Body of pancreas (tissue), 4 donors: ENCODE measurements around the gene CERT1. TPM values are rescaled to one million over a fixed set of nuclear protein-coding genes. Genes with fewer than 3 reads are reported as not detected.
"Not testable (repeated sequence)": the region's sequence is repeated elsewhere in the genome, so short reads cannot be mapped to it uniquely, and the experiment has no call there.

Experiments used
- ATAC-seq: fragments of 150-250 bp; one replicate; pipeline ENCODE4 v1.9.1; 2016
- DNase-seq, 4 donors: peaks; one replicate each; pipeline ENCODE4 v3.0.0-alpha.2; 2019
- H3K27ac ChIP-seq, 4 donors: fragments of 200-600 bp; sonication (generic); 1 replicate in 3 of 4; 2 replicates in 1 of 4; pipeline versions ENCODE4 v1.5.1 to v1.6.1; 2016 to 2019; ENCODE audit warnings: mild to moderate bottlenecking in 1 of 4, mixed read lengths in 1 of 4, moderate library complexity in 1 of 4
- H3K27me3 ChIP-seq, 2 donors: fragments of 200-600 bp; sonication (generic); one replicate each; pipeline ENCODE4 v1.6.0; 2016; ENCODE audit warnings: mild to moderate bottlenecking in 1 of 2
- H3K36me3 ChIP-seq, 2 donors: fragments of 200-600 bp; sonication (generic); replicated peaks in 1 of 2; 2 replicates each; pipeline ENCODE4 v1.5.1; 2016; ENCODE audit warnings: low read depth in 2 of 2; ENCODE audit not compliant: insufficient read depth in 1 of 2
- H3K4me1 ChIP-seq: fragments of 200-600 bp; sonication (generic); one replicate; pipeline ENCODE4 v1.6.0; 2016
- H3K4me3 ChIP-seq, 2 donors: fragments of 200-600 bp; sonication (generic); 1 replicate in 1 of 2; 2 replicates in 1 of 2; pipeline ENCODE4 v1.5.1; 2016 to 2019
- H3K9me3 ChIP-seq, 3 donors: fragments of 200-600 bp; sonication (generic); 1 replicate in 2 of 3; 2 replicates in 1 of 3; pipeline ENCODE4 v1.5.1; 2016
- CTCF ChIP-seq, 7 experiments: fragments of 450-650 bp in 4 of 7; fragments of 200-600 bp in 3 of 7; sonication (generic) in 3 of 7; IDR thresholded peaks; one replicate each; pipeline ENCODE4 v1.5.1; 2016 to 2019; ENCODE audit warnings: antibody characterized with exemption in 7 of 7
- POLR2A ChIP-seq, 3 donors: fragments of 450-650 bp; IDR thresholded peaks; one replicate each; pipeline ENCODE4 v1.6.1; 2016; ENCODE audit warnings: antibody characterized with exemption in 3 of 3, mild to moderate bottlenecking in 2 of 3
- WGBS, 2 donors: methylation state at CpG; one replicate each; pipeline ENCODE4 v1.1.5; 2017; 5-methylcytosine and 5-hydroxymethylcytosine counted together
- intact Hi-C: fragments of 100-400 bp; cut with DNase I; formaldehyde crosslinking; loops from one replicate; pipeline ENCODE4 v1.15.1; 2023
- total RNA-seq, 2 donors: library from RNA; depleted of rRNA; stranded (reverse); fragments of >200 nt; gene quantifications; one replicate each; pipeline ENCODE4 v1.1.0, GENCODE V29; 2016

CERT1 gene
- total RNA-seq, 2 donors from 2014 or later: 17.8 to 19.5 TPM

GRCh38 chr5:75545131-75545530 lies 33.7 kb upstream of the CERT1 start:
- intact Hi-C loops: no loop called here
- H3K27me3 ChIP-seq: no peaks in the 10 kb centered on the region
- no peak for DNase-seq
- no peaks in the 10 kb centered on the region for H3K36me3 ChIP-seq
- TF ChIP-seq POLR2A (IDR thresholded peaks at IDR 0.05): no peak
- no peak for TF ChIP-seq CTCF (IDR thresholded peaks at IDR 0.05)
- H3K4me1 ChIP-seq: no peaks in the 10 kb centered on the region
- H3K4me3 ChIP-seq: no peak overlapping the region
- ATAC-seq: no peak
- 80 to 86% methylated on average over 2 of the region's 2 CpGs for WGBS, 2 donors
- no peak overlapping the region for H3K27ac ChIP-seq
- no peaks in the 10 kb centered on the region for H3K9me3 ChIP-seq

- intact Hi-C loops: no loop called here
- WGBS, 2 donors: 76 to 89% methylated on average over 1 of the region's 1 CpG
- DNase-seq: no peak
These were observed 26.8 kb upstream of the CERT1 start for GRCh38 chr5:75538211-75538610.

GRCh38 chr5:75536694-75537360 lies 25.4 kb upstream of the CERT1 start:
- Histone ChIP-seq H3K4me1 (no peaks in the 10 kb centered on the region), H3K36me3 (no peaks in the 10 kb centered on the region), H3K27ac (no peak overlapping the region), H3K27me3 (no peaks in the 10 kb centered on the region), H3K4me3 (no peak overlapping the region), H3K9me3 (no peaks in the 10 kb centered on the region)
- intact Hi-C loops: no loop called here
- peak in 2 of 4 donors; percentile 8 to 13 for DNase-seq
- WGBS, 2 donors: 90 to 100% methylated on average over 1 to 6 of the region's 6 CpGs
- TF ChIP-seq POLR2A (IDR thresholded peaks at IDR 0.05): no peak
- TF ChIP-seq CTCF (IDR thresholded peaks at IDR 0.05): no peak
- no peak for ATAC-seq

More at GRCh38 chr5:75538211-75538610, 26.8 kb upstream of the CERT1 start:
- ATAC-seq: no peak
- no peaks in the 10 kb centered on the region for H3K36me3 ChIP-seq
- no peaks in the 10 kb centered on the region for H3K4me1 ChIP-seq
- TF ChIP-seq CTCF (IDR thresholded peaks at IDR 0.05) (no peak), POLR2A (IDR thresholded peaks at IDR 0.05) (no peak)
- H3K9me3 ChIP-seq: no peaks in the 10 kb centered on the region
- no peaks in the 10 kb centered on the region for H3K27me3 ChIP-seq
- no peak overlapping the region for H3K4me3 ChIP-seq
- no peak overlapping the region for H3K27ac ChIP-seq

GRCh38 chr5:75536147-75536546 lies 24.7 kb upstream of the CERT1 start:
- no peak for ATAC-seq
- WGBS, 2 donors: 80 to 100% methylated on average over 2 to 3 of the region's 3 CpGs
- no peaks in the 10 kb centered on the region for H3K27me3 ChIP-seq
- H3K4me3 ChIP-seq: no peak overlapping the region
- TF ChIP-seq CTCF (IDR thresholded peaks at IDR 0.05): no peak
- intact Hi-C loops: no loop called here
- H3K27ac ChIP-seq: no peak overlapping the region
- DNase-seq: no peak
- H3K36me3 ChIP-seq: no peaks in the 10 kb centered on the region
- no peaks in the 10 kb centered on the region for H3K9me3 ChIP-seq
- H3K4me1 ChIP-seq: no peaks in the 10 kb centered on the region

GRCh38 chr5:75534734-75535133 lies 23.3 kb upstream of the CERT1 start:
- Histone ChIP-seq H3K4me1 (no peaks in the 10 kb centered on the region), H3K27ac (no peak overlapping the region), H3K9me3 (no peaks in the 10 kb centered on the region), H3K4me3 (no peak overlapping the region), H3K27me3 (no peaks in the 10 kb centered on the region), H3K36me3 (no peaks in the 10 kb centered on the region)
- 95 to 98% methylated on average over 2 of the region's 2 CpGs for WGBS, 2 donors
- TF ChIP-seq POLR2A (IDR thresholded peaks at IDR 0.05): no peak
- no peak for TF ChIP-seq CTCF (IDR thresholded peaks at IDR 0.05)
- intact Hi-C loops: no loop called here
- DNase-seq: no peak
- no peak for ATAC-seq

- H3K4me3 ChIP-seq, H3K36me3 ChIP-seq, H3K27me3 ChIP-seq, H3K4me1 ChIP-seq, H3K27ac ChIP-seq, H3K9me3 ChIP-seq, intact Hi-C loops, DNase-seq, ATAC-seq: not testable (repeated sequence)
- WGBS, 2 donors: 92 to 100% methylated on average over 1 of the region's 1 CpG
These were observed 22.3 kb upstream of the CERT1 start for GRCh38 chr5:75533716-75534115.
